Keratinocyte (primary cell): ENCODE measurements around the gene TCHH. TPM values are rescaled to one million over a fixed set of nuclear protein-coding genes. Genes with fewer than 3 reads are reported as not detected.
"Not testable (repeated sequence)": the region's sequence is repeated elsewhere in the genome, so short reads cannot be mapped to it uniquely, and the experiment has no call there.

ENCODE experiments used
- DNase-seq: peaks from one replicate; pipeline ENCODE4 v3.0.0-alpha.2; 2011; ENCODE audit warnings: low read depth, missing footprints, low spot score
- FAIRE-seq: peaks from 2 replicates; lab custom pipeline; 2011; peaks lifted over from hg19 to GRCh38; lab: Jason Lieb, UNC
- H2AFZ ChIP-seq: 2 replicates; pipeline ENCODE4 v1.6.0; 2012; ENCODE audit warnings: low read length, control low read depth, inconsistent platforms; ENCODE audit not compliant: control insufficient read depth
- H3K27ac ChIP-seq: 2 replicates; pipeline ENCODE4 v1.5.1; 2011; ENCODE audit warnings: low read length; ENCODE audit not compliant: control insufficient read depth, insufficient read depth
- H3K27me3 ChIP-seq: 3 replicates; pipeline ENCODE4 v1.6.0; 2011; ENCODE audit warnings: low read length; ENCODE audit not compliant: control insufficient read depth, insufficient read depth; ENCODE audit errors: extremely low read depth
- H3K36me3 ChIP-seq, 2 experiments: 2 replicates in 1 of 2; 3 replicates in 1 of 2; pipeline ENCODE4 v1.5.1; 2011; ENCODE audit warnings: low read length in 2 of 2, mild to moderate bottlenecking in 1 of 2; ENCODE audit not compliant: control insufficient read depth in 2 of 2, insufficient read depth in 2 of 2; ENCODE audit errors: extremely low read depth in 1 of 2
- H3K4me1 ChIP-seq: 3 replicates; pipeline ENCODE4 v1.5.1; 2011; ENCODE audit warnings: low read length; ENCODE audit not compliant: control insufficient read depth, insufficient read depth; ENCODE audit errors: extremely low read depth
- H3K4me2 ChIP-seq: 3 replicates; pipeline ENCODE4 v1.6.0; 2011; ENCODE audit warnings: low read depth, low read length; ENCODE audit not compliant: control insufficient read depth, insufficient read depth; ENCODE audit errors: extremely low read depth
- H3K4me3 ChIP-seq, 3 experiments: fragments of 200-600 bp in 1 of 3; sonication (generic) in 1 of 3; 2 replicates in 2 of 3; 3 replicates in 1 of 3; pipeline ENCODE4 v1.5.1; 2011 to 2016; ENCODE audit warnings: low read length in 3 of 3, mild to moderate bottlenecking in 3 of 3, control low read depth in 2 of 3, inconsistent platforms in 1 of 3, low read depth in 1 of 3, mixed read lengths in 1 of 3, mixed run types in 1 of 3, moderate library complexity in 1 of 3; ENCODE audit not compliant: control insufficient read depth in 2 of 3, insufficient read depth in 2 of 3; ENCODE audit errors: extremely low read depth in 1 of 3
- H3K79me2 ChIP-seq: 2 replicates; pipeline ENCODE4 v1.6.0; 2012; ENCODE audit warnings: low read length; ENCODE audit not compliant: control insufficient read depth, insufficient read depth
- H3K9ac ChIP-seq: 3 replicates; pipeline ENCODE4 v1.6.0; 2011; ENCODE audit warnings: low read length; ENCODE audit not compliant: control insufficient read depth, insufficient read depth; ENCODE audit errors: extremely low read depth
- H3K9me1 ChIP-seq: 3 replicates; pipeline ENCODE4 v1.6.0; 2011; ENCODE audit warnings: low read length; ENCODE audit not compliant: control insufficient read depth, insufficient read depth; ENCODE audit errors: extremely low read depth
- H3K9me3 ChIP-seq: 2 replicates; pipeline ENCODE4 v1.5.1; 2012; ENCODE audit warnings: low read depth, low read length; ENCODE audit not compliant: control insufficient read depth
- H4K20me1 ChIP-seq: 3 replicates; pipeline ENCODE4 v1.6.0; 2011; ENCODE audit warnings: low read length; ENCODE audit not compliant: control insufficient read depth, insufficient read depth; ENCODE audit errors: extremely low read depth
- CTCF ChIP-seq, 3 experiments: IDR thresholded peaks in 1 of 3; conservative IDR thresholded peaks in 1 of 3; optimal IDR thresholded peaks in 1 of 3; 2 replicates in 2 of 3; 3 replicates in 1 of 3; pipeline versions ENCODE3 to v1.5.1; 2011; ENCODE audit warnings: low read length in 3 of 3, mild to moderate bottlenecking in 3 of 3, moderate library complexity in 2 of 3, control low read depth in 1 of 3, inconsistent platforms in 1 of 3; ENCODE audit not compliant: insufficient read depth in 2 of 3; ENCODE audit errors: extremely low read depth in 1 of 3
- EZH2 ChIP-seq: IDR thresholded peaks from one replicate; pipeline ENCODE4 v1.6.1; 2012; ENCODE audit warnings: inconsistent platforms, mild to moderate bottlenecking, low read length, moderate library complexity
- dilution Hi-C: fragments of 300-500 bp; cut with MboI; formaldehyde crosslinking; loops from one replicate; pipeline ENCODE4 v1.7.0; 2020; ENCODE audit warnings: low sequenced_read_pairs; ENCODE audit not compliant: extremely low pct_ligation_motif_present
- polyA plus RNA-seq, 5 experiments: library from polyadenylated mRNA; depleted of rRNA in 3 of 5; stranded (reverse) in 3 of 5; stranded (forward) in 1 of 5; unstranded in 1 of 5; fragments of >200 nt; gene quantifications; 1 replicate in 1 of 5; 2 replicates in 3 of 5; 3 replicates in 1 of 5; pipeline versions ENCODE4 v1.2.1 to v1.2.3, GENCODE V29; 2011 to 2012; ENCODE audit warnings: missing spikeins in 2 of 5, low read depth in 1 of 5, low replicate concordance in 1 of 5

TCHH gene
- polyA plus RNA-seq, 1 donor (not counting 4 experiments of a cell fraction or from before 2014, with no cell fraction given): 0.25 TPM

DNA sequence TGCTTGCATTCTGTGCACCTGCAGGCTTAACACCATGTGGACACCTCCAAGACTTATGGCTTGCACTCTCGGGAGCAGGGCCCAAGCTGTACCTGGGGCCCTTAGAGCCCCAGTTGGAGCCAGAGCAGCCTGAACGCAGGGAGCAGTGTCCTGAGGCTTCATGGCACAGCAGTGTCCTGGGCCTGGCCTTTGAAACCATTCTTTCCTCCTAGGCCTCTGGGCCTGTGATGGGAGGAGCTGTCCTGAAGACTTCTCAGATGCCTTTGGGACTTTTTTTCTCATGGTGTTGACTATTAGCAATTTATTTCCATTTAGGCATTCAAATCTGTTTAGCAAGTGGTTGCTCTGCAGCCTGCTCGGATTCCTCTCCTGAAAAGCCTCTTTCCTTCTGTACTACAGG lies 32.8 kb upstream of the TCHH start:
- dilution Hi-C loops: no loop called here
- Histone ChIP-seq H2AFZ (no peak overlapping the region), H3K9me3 (peaks cover 8% of the 10 kb centered on the region), H3K27me3 (no peaks in the 10 kb centered on the region), H3K36me3 (no peaks in the 10 kb centered on the region), H3K9me1 (no peaks in the 10 kb centered on the region), H3K4me1 (peaks cover 5% of the 10 kb centered on the region), H3K9ac (no peak overlapping the region), H3K79me2 (no peaks in the 10 kb centered on the region), H3K4me2 (no peak overlapping the region), H3K4me3 (no peak overlapping the region), H4K20me1 (no peaks in the 10 kb centered on the region), H3K27ac (no peak overlapping the region)
- FAIRE-seq: no peak
- DNase-seq: no peak
- no peak for TF ChIP-seq EZH2
- no peak for TF ChIP-seq CTCF (optimal IDR thresholded peaks at IDR 0.05 in 1 of 3, IDR thresholded peaks at IDR 0.05 in 1 of 3, conservative IDR thresholded peaks at IDR 0.05 in 1 of 3; ENCODE audit: extremely low read depth in 1 of 3, insufficient read depth in 2 of 3, low read length in 3 of 3)

DNA sequence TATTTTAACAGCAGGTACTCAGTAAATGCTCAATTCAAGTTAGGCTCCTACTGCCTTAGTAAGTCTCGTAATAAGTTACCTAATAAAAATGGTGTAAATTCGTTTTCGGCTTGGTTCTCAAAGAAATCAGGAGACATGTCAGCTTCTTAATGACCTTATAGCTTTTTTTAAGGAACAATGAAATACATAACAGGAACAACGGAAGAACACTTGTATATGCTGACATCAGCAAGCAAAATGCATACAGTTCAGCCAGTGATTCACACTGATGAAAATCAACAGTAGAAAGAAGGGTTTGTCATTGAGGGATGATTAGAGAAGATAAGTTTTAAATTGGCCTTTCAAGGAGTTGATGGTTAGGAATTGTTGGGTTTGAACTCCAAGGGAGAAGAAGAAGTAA lies 30.5 kb upstream of the TCHH start:
- TF ChIP-seq CTCF (optimal IDR thresholded peaks at IDR 0.05 in 1 of 3, IDR thresholded peaks at IDR 0.05 in 1 of 3, conservative IDR thresholded peaks at IDR 0.05 in 1 of 3; ENCODE audit: extremely low read depth in 1 of 3, insufficient read depth in 2 of 3, low read length in 3 of 3) (no peak), EZH2 (no peak)
- no peaks in the 10 kb centered on the region for H3K27me3 ChIP-seq
- H3K9me3 ChIP-seq: peaks cover 8% of the 10 kb centered on the region
- DNase-seq (no peak), FAIRE-seq (no peak)
- no peaks in the 10 kb centered on the region for H4K20me1 ChIP-seq
- H3K9me1 ChIP-seq: no peaks in the 10 kb centered on the region
- H2AFZ ChIP-seq: no peak overlapping the region
- no peaks in the 10 kb centered on the region for H3K36me3 ChIP-seq
- H3K4me1 ChIP-seq: peaks cover 5% of the 10 kb centered on the region
- no peaks in the 10 kb centered on the region for H3K79me2 ChIP-seq
- H3K9ac ChIP-seq: no peak overlapping the region
- H3K4me2 ChIP-seq: no peak overlapping the region
- no peak overlapping the region for H3K4me3 ChIP-seq
- dilution Hi-C loops: no loop called here
- no peak overlapping the region for H3K27ac ChIP-seq

- H3K9me3 ChIP-seq, H3K4me2 ChIP-seq, H4K20me1 ChIP-seq, DNase-seq, H2AFZ ChIP-seq, H3K79me2 ChIP-seq, H3K9me1 ChIP-seq, H3K27me3 ChIP-seq, H3K27ac ChIP-seq, dilution Hi-C loops, H3K36me3 ChIP-seq, H3K9ac ChIP-seq, H3K4me1 ChIP-seq, FAIRE-seq, H3K4me3 ChIP-seq: not testable (repeated sequence)
Observed at GRCh38 chr1:152144674-152145183, 29.5 kb upstream of the TCHH start.
